Heart right ventricle (tissue), 16 donors: ENCODE data around the gene LSM14B. TPM values are rescaled to one million over a fixed set of nuclear protein-coding genes. Genes with fewer than 3 reads are reported as not detected.

Source experiments
- ATAC-seq, 8 donors: fragments of 200-7000 bp; cut with Tn5 transposase; one replicate each; pipeline ENCODE4 v1.9.1; 2020; ENCODE audit warnings: mild to moderate bottlenecking in 8 of 8, moderate library complexity in 8 of 8, moderate number of reproducible peaks in 1 of 8
- DNase-seq, 2 donors: peaks; one replicate each; pipeline ENCODE4 v3.0.0-alpha.2; 2020
- H3K27ac ChIP-seq, 10 donors: fragments of 200-600 bp; sonication (generic) in 2 of 10; one replicate each; pipeline versions ENCODE4 v1.5.0 to v1.8.0; 2020 to 2022; ENCODE audit warnings: mild to moderate bottlenecking in 3 of 10
- H3K27me3 ChIP-seq, 7 donors: fragments of 200-600 bp; one replicate each; pipeline ENCODE4 v1.8.0; 2021 to 2022; ENCODE audit warnings: mild to moderate bottlenecking in 2 of 7
- H3K36me3 ChIP-seq, 9 donors: fragments of 200-600 bp; sonication (generic) in 1 of 9; one replicate each; pipeline versions ENCODE4 v1.5.0 to v1.8.0; 2020 to 2022; ENCODE audit warnings: mild to moderate bottlenecking in 2 of 9
- H3K4me1 ChIP-seq, 9 donors: fragments of 200-600 bp; sonication (generic) in 1 of 9; one replicate each; pipeline versions ENCODE4 v1.5.0 to v1.8.0; 2020 to 2022; ENCODE audit warnings: mild to moderate bottlenecking in 4 of 9
- H3K4me3 ChIP-seq, 10 donors: fragments of 200-600 bp; sonication (generic) in 2 of 10; one replicate each; pipeline versions ENCODE4 v1.5.0 to v1.8.0; 2020 to 2022; ENCODE audit warnings: mild to moderate bottlenecking in 7 of 10, moderate library complexity in 2 of 10
- H3K9me3 ChIP-seq, 11 donors: fragments of 200-600 bp in 10 of 11; sonication (generic) in 2 of 11; one replicate each; pipeline versions ENCODE4 v1.5.0 to v1.8.0; 2013 to 2022; ENCODE audit warnings: mild to moderate bottlenecking in 2 of 11, control low read depth in 1 of 11, moderate library complexity in 1 of 11
- CTCF ChIP-seq, 9 donors: fragments of 200-600 bp; sonication (generic) in 2 of 9; IDR thresholded peaks; one replicate each; pipeline versions ENCODE4 v1.5.0 to v1.8.0; 2021 to 2022; ENCODE audit warnings: antibody characterized with exemption in 9 of 9, mild to moderate bottlenecking in 5 of 9, moderate library complexity in 1 of 9
- WGBS, 2 donors: extraction: QIAGEN DNeasy Blood & Tissue Kit; methylation state at CpG; one replicate each; pipeline ENCODE4 v1.1.7; 2013; ENCODE audit warnings: inconsistent platforms in 1 of 2; 5-methylcytosine and 5-hydroxymethylcytosine counted together
- intact Hi-C, 10 donors: fragments of 100-400 bp; cut with DNase I; formaldehyde crosslinking; loops; one replicate each; pipeline versions ENCODE4 v1.11.1 to v1.14.2; 2022
- polyA plus RNA-seq, 2 donors: library from polyadenylated mRNA; stranded (reverse); fragments of 200-250 nt; gene quantifications; one replicate each; pipeline ENCODE4 v1.2.3, GENCODE V29; 2013
- total RNA-seq, 10 donors: library from RNA; stranded (reverse); fragmentation: NEBNext Ultra II Directional in 3 of 10; extraction: Animal tissue kit (Norgen Biotek cat#: 25700) in 3 of 10; gene quantifications; one replicate each; pipeline versions ENCODE4 v1.2.1 to v1.2.4, GENCODE V29; 2021 to 2023
- donor health status: Arrhythmogenic right ventricular cardiomyopathy.
- donor health status: ischemic (EF 13 %, LVEDD 7.1; RV severe dilation, severe dysfunction).
- donor health status: healthy with polysubstance abuse.
- donor health status: DM: no; HTN: yes; CAD: no.
- donor health status: DM: no; HTN: no; CAD: no.
- donor health status: ischemic (EF 25% LVEDD 6.9; RV normal size, moderate dysfunction).
- donor health status: ischemic (EF 25% LVEDD 5.7; RV mildly dilated, moderate dysfunction).
- donor health status: healthy.
- donor health status: DM: yes; HTN: yes; CAD: no.
- donor health status: Ischemic cardiomyopathy.
- donor health status: ischemic (EF 35%, LVEDD 5.7; RV mildly dilated, moderate dysfunction).
- donor health status: nonischemic (EF 11% LVEDD 7.7; RV severe dilation, severe dysfunction).
- donor health status: DM: yes; HTN: yes; CAD: no.
- donor health status: PGD.
- donor health status: ischemic (EF 29% LVEDD 5.4; RV normal size, mild dysfunction).
- donor health status: nonischemic (EF 23%, LVEDD 6.1; RV moderate dilation, normal function).

LSM14B gene
- total and polyA plus RNA-seq, 12 donors, result 15.7 to 63.7 (median 59.6) TPM

GRCh38 chr20:62122654-62123449 lies 577 bp downstream of the LSM14B start:
- Histone ChIP-seq H3K9me3 (no peaks in the 10 kb centered on the region), H3K4me3 (peak overlapping the region; percentile 65 to 90 (median 81)), H3K27ac (peak overlapping the region; percentile 71 to 96 (median 88)), H3K27me3 (peaks cover 0 to 9% (median 6%) of the 10 kb centered on the region in 7 donors), H3K36me3 (peaks cover 0 to 39% (median 29%) of the 10 kb centered on the region in 9 donors), H3K4me1 (peaks cover 5 to 54% (median 37%) of the 10 kb centered on the region in 9 donors)
- intact Hi-C loops, result loop anchor here in 4 of 10 donors (1.0 to 5.0 kb wide), 4 partner anchors 14 to 57 kb away; partner anchors contain the start of genes TAF4 (in 2 of the 4), PSMA7 (in 1 of the 4) and SS18L1 (in 1 of the 4)
- no peak for TF ChIP-seq CTCF (IDR thresholded peaks at IDR 0.05)
- 0 to 1% methylated on average over 46 to 77 of the region's 77 CpGs for WGBS, 2 donors
- ATAC-seq (peak in 2 of 8 donors; percentile 8 to 17), DNase-seq (peak; percentile 23 to 44)

- intact Hi-C loops, result loop anchor here in 5 of 10 donors (2.0 to 5.0 kb wide), 4 partner anchors 13 to 57 kb away; partner anchors contain the start of genes TAF4 (in 2 of the 5), PSMA7 (in 1 of the 5) and SS18L1 (in 1 of the 5)
- WGBS, 2 donors, result 25% methylated on average over 19 of the region's 19 CpGs
These were observed 1.3 kb downstream of the LSM14B start for GRCh38 chr20:62123450-62124118.

GRCh38 chr20:62126141-62126540 lies 3.9 kb downstream of the LSM14B start:
- H3K27me3 ChIP-seq, result no peaks in the 10 kb centered on the region
- no peaks in the 10 kb centered on the region for H3K9me3 ChIP-seq
- H3K4me1 ChIP-seq, result peaks cover 5 to 57% (median 28%) of the 10 kb centered on the region in 9 donors
- no peak overlapping the region for H3K27ac ChIP-seq
- H3K4me3 ChIP-seq, result no peak overlapping the region
- 95 to 96% methylated on average over 20 of the region's 20 CpGs for WGBS, 2 donors
- ATAC-seq, result no peak
- H3K36me3 ChIP-seq, result peaks cover 0 to 72% (median 54%) of the 10 kb centered on the region in 9 donors
- no peak for DNase-seq
- intact Hi-C loops, result loop anchor here in 1 of 10 donors (5.0 kb wide), 1 partner anchor 104 kb away; no protein-coding TSS in a partner anchor
- TF ChIP-seq CTCF (IDR thresholded peaks at IDR 0.05), result no peak

More at GRCh38 chr20:62123450-62124118, 1.3 kb downstream of the LSM14B start:
- ATAC-seq, result no peak
- Histone ChIP-seq H3K4me1 (peaks cover 5 to 54% (median 36%) of the 10 kb centered on the region in 9 donors), H3K4me3 (peak overlapping the region; percentile 65 to 90 (median 81)), H3K36me3 (peaks cover 0 to 46% (median 30%) of the 10 kb centered on the region in 9 donors), H3K9me3 (no peaks in the 10 kb centered on the region), H3K27ac (peak overlapping the region in 9 of 10 donors; percentile 79 to 96 (median 88)), H3K27me3 (peaks cover 0 to 9% (median 3%) of the 10 kb centered on the region in 7 donors)
- TF ChIP-seq CTCF (IDR thresholded peaks at IDR 0.05), result no peak
- DNase-seq, result no peak

GRCh38 chr20:62127799-62128198 lies 5.5 kb downstream of the LSM14B start:
- WGBS, 2 donors, result 86 to 90% methylated on average over 6 of the region's 6 CpGs
- no peak overlapping the region for H3K4me3 ChIP-seq
- no peaks in the 10 kb centered on the region for H3K9me3 ChIP-seq
- intact Hi-C loops, result loop anchor here in 1 of 10 donors (5.0 kb wide), 1 partner anchor 105 kb away; no protein-coding TSS in a partner anchor
- no peaks in the 10 kb centered on the region for H3K27me3 ChIP-seq
- H3K27ac ChIP-seq, result peak overlapping the region in 3 of 10 donors; percentile 21 to 47 (median 32)
- no peak for ATAC-seq
- H3K4me1 ChIP-seq, result peaks cover 13 to 71% (median 44%) of the 10 kb centered on the region in 9 donors
- no peak for DNase-seq
- TF ChIP-seq CTCF (IDR thresholded peaks at IDR 0.05), result no peak
- H3K36me3 ChIP-seq, result peaks cover 0 to 88% (median 67%) of the 10 kb centered on the region in 9 donors
